Activated naive CD8-positive, alpha-beta T cell treated with anti-CD3 and anti-CD28 coated beads for 36 hours (primary cell): ENCODE results near the gene ACOT7. TPM values are rescaled to one million over a fixed set of nuclear protein-coding genes. Genes with fewer than 3 reads are reported as not detected.
"Not testable (repeated sequence)": the region's sequence is repeated elsewhere in the genome, so short reads cannot be mapped to it uniquely, and the experiment has no call there.

Experiments used
- DNase-seq: peaks from one replicate; pipeline ENCODE4 v3.0.0; 2021
- H3K27ac Mint-ChIP-seq: one replicate; pipeline ENCODE4 v1.8.0; 2022; ENCODE audit warnings: mild to moderate bottlenecking, moderate library complexity, mixed read lengths
- H3K27me3 Mint-ChIP-seq: one replicate; pipeline ENCODE4 v1.8.0; 2022; ENCODE audit warnings: mild to moderate bottlenecking, mixed read lengths
- H3K36me3 Mint-ChIP-seq: one replicate; pipeline ENCODE4 v1.8.0; 2021; ENCODE audit warnings: mild to moderate bottlenecking, mixed read lengths
- H3K4me1 Mint-ChIP-seq: one replicate; pipeline ENCODE4 v1.8.0; 2021; ENCODE audit warnings: mixed read lengths
- H3K4me3 Mint-ChIP-seq: one replicate; pipeline ENCODE4 v1.8.0; 2022; ENCODE audit warnings: mild to moderate bottlenecking, moderate library complexity, mixed read lengths
- H3K9me3 Mint-ChIP-seq: one replicate; pipeline ENCODE4 v1.8.0; 2022; ENCODE audit warnings: mixed read lengths
- total RNA-seq, 2 experiments: library from RNA; stranded (reverse); gene quantifications; one replicate each; pipeline ENCODE4 v1.2.3, GENCODE V29; 2021

ACOT7 gene
- total RNA-seq, 2 experiments from 2014 or later = 80.8 to 86.2 TPM

DNA sequence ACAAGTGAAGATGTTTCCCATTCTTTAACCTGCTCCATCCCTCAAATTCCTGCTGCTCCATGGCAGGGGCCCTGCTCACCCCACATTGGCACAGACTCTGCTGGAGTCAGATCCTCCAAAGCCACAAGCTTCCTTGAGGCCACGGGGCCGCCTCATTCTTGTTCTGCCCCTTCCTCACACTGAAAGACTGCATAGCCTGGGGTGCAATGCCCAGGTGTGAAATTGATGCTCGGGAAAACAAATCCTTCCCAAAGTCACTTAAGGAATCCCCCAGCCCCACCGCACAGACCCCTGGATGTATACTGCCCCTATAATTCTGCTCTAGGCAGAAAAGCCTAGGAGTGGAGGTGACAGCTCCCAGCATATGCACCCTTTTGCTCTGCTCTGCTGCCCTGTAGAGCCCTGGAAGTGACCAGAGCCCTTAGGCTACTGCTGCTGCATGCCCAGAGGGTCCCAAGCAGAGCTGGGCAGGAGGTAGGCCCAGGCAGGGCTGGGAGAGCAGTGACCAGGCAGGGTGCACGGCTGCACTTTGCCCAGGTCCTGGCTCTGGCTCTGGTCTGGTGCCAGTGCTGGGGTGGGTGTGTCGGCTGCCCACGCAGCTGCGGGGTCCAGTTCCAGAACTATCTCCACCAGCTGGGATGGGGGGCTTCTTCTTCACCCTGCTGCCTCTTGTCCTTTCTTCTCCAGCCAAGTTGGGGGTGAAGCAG is 24.5 kb upstream of the ACOT7 start:
- Mint-ChIP-seq H3K4me1 (peaks cover 8% of the 10 kb centered on the region), H3K4me3 (no peak overlapping the region), H3K27ac (no peak overlapping the region), H3K36me3 (no peaks in the 10 kb centered on the region), H3K27me3 (peaks cover 90% of the 10 kb centered on the region), H3K9me3 (no peaks in the 10 kb centered on the region)
- DNase-seq = no peak

DNA sequence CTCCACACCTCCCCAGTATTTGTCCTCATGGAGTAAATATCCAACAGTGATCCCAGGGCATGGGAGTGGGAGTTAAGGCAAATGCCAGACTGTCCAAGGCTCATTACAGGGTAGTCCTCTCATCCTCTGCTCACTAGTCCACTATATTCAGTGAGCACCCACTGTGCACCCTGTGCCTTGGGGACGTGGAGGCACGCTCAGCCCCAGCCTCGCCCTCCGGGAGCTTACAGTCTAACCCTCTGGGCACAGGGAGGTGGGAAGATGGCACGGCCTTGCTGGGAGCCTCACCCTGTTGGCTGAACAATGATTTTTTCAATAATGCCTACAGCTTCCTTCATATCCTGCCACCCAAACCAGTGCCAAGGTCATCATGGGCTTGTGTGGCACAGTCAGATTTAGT is 23.3 kb upstream of the ACOT7 start:
- no peaks in the 10 kb centered on the region for H3K9me3 Mint-ChIP-seq
- H3K4me3 Mint-ChIP-seq = no peak overlapping the region
- H3K27me3 Mint-ChIP-seq = peaks cover 84% of the 10 kb centered on the region
- no peaks in the 10 kb centered on the region for H3K36me3 Mint-ChIP-seq
- DNase-seq = no peak
- H3K27ac Mint-ChIP-seq = no peak overlapping the region
- H3K4me1 Mint-ChIP-seq = peaks cover 8% of the 10 kb centered on the region

DNA sequence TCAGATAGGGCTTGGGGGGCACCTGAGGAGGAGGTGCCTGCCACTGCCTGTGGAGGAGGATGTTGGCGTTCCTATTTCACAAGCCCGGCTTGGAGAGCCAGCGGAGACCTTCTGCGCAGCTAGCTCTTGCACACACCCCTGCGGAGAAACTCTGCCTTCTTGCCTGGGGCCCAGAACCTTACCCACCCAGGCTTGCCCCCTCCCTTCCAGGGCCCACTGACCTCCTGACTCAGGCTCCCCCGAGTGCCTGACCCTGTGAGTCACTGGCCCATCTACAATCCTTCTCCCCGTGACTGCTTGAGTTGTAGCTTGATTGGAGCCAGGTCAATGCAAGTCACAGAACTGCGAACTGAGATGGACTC is 22.7 kb upstream of the ACOT7 start:
- Mint-ChIP-seq H3K27ac (no peak overlapping the region), H3K4me3 (no peak overlapping the region), H3K4me1 (peaks cover 8% of the 10 kb centered on the region), H3K27me3 (peaks cover 80% of the 10 kb centered on the region), H3K36me3 (no peaks in the 10 kb centered on the region), H3K9me3 (no peaks in the 10 kb centered on the region)
- DNase-seq = no peak

DNA sequence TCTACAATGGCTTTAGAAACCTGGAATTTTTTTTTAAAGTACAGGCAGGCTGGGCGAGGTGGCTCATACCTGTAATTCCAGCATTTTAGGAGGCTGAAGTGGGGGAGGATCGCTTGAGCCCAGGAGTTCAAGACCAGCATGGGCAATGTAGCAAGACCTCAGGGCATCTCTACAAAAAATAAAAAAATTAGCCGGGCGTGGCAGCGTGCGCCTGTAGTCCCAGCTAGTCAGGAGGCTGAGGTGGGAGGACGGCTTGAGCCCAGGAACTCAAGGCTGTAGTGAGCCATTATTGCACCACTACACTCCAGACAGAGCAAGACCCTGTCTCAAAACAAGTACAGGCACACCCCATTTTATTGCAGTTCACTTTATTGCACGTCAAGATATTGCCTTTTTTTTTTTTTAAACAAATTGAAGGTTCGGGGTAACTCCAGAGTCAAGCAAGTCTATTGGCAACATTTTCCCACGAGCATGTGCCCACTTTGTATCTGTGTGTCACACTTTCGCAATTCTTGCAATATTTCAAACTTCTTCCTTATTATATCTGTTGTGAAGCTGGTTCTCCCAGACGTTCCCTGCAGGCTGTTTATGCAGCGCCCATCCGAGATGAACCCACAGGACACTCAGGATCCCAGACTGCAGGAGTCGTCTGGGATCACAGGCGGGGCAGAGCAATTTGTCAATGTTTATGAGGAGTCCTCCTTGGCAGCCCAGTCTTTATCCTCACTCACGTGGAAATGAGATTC is 21.5 kb upstream of the ACOT7 start:
- Mint-ChIP-seq H3K27ac (no peak overlapping the region), H3K36me3 (no peaks in the 10 kb centered on the region), H3K4me1 (peaks cover 8% of the 10 kb centered on the region), H3K9me3 (no peaks in the 10 kb centered on the region), H3K27me3 (peaks cover 70% of the 10 kb centered on the region), H3K4me3 (no peak overlapping the region)
- no peak for DNase-seq

DNA sequence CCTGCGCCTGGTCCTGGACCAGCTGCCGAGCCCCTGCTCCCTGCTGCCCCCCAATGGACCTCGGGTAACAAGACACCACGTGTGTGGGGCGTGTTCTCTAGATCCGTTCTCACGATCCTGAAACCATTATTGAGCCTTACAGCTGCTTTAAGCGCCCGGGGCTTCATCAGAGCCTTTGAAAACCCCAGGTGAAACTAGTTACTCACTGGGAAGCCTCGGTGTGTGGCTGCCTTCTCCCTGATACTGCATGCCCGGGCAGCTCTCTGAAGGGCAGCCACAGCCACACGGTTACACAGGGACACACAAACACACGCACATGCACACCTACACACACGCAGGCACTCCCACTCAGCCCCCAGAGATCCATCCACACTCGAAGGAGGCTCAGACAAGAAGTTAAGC is 20.9 kb upstream of the ACOT7 start:
- peaks cover 8% of the 10 kb centered on the region for H3K4me1 Mint-ChIP-seq
- H3K4me3 Mint-ChIP-seq = no peak overlapping the region
- H3K27ac Mint-ChIP-seq = no peak overlapping the region
- DNase-seq = peak; percentile 60
- no peaks in the 10 kb centered on the region for H3K9me3 Mint-ChIP-seq
- no peaks in the 10 kb centered on the region for H3K36me3 Mint-ChIP-seq
- H3K27me3 Mint-ChIP-seq = peaks cover 67% of the 10 kb centered on the region

DNA sequence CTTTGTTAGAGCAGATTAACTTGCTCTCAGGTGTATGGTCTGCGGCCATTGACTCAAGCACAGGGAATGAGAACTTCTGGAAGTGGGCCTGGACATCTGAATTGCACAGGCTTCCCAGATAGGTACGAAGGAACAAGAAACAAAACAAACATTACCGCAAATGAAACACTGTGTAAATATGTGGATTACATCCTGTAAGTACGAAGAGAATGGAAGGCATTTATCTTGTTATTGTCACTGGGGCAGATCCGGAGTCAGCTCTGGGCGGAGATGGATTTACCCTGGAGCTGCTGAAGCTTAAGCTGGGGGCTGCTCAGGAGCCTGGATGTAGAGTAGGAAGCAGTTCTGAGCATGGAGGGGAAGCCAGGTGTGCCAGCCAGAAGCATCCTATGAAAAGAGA is 19.3 kb upstream of the ACOT7 start:
- DNase-seq = no peak
- Mint-ChIP-seq H3K27me3 (peaks cover 63% of the 10 kb centered on the region), H3K27ac (no peak overlapping the region), H3K4me1 (peaks cover 7% of the 10 kb centered on the region), H3K36me3 (no peaks in the 10 kb centered on the region), H3K4me3 (no peak overlapping the region), H3K9me3 (no peaks in the 10 kb centered on the region)

DNA sequence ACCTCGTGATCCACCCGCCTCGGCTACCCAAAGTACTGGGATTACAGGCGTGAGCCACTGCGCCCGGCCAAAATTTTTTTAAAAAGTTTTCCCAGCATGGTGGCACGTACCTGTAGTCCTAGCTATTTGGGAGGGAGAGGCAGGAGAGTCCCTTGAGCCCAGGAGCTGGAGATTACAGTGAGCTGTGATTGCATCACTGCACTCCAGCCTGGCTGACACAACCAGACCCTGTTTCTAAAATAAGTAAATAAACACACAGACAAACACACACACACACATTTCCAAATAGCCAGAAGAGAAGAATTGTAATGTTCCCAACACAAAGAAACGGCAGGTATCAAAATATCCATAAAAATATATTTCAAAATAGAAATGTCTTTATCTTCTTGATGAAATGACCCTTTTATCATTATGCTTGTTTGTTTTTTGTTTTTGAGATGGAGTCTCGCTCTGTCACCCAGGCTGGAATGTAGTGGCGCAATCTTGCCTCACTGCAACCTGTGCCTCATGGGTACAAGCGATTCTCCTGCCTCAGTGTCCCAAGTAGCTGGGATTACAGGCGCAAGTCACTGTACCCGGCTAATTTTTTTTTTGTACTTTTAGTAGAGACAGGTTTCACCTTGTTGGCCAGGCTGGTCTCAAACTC is 16.8 kb upstream of the ACOT7 start:
- H3K4me3 Mint-ChIP-seq = no peak overlapping the region
- DNase-seq = no peak
- H3K27ac Mint-ChIP-seq = no peak overlapping the region
- H3K4me1 Mint-ChIP-seq = peaks cover 7% of the 10 kb centered on the region
- peaks cover 52% of the 10 kb centered on the region for H3K27me3 Mint-ChIP-seq
- H3K36me3 Mint-ChIP-seq = no peaks in the 10 kb centered on the region
- no peaks in the 10 kb centered on the region for H3K9me3 Mint-ChIP-seq

DNA sequence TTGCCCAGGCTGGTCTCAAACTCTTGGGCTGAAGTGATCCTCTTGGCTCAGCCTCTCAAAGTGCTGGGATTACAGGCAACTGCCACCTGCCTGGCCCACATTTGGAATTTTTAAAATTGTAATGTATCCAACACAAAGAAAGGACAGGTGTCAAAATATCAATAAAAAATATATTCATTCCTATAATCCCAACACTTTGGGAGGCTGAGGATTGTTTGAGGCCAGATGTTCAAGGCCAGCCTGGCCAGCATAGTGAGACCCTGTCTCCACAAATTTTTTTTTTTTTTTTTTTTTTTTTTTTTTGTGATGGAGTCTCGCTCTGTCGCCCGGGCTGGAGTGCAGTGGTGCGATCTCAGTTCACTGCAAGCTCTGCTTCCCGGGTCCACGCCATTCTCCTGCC is 16.2 kb upstream of the ACOT7 start:
- H3K4me3 Mint-ChIP-seq = no peak overlapping the region
- peaks cover 6% of the 10 kb centered on the region for H3K4me1 Mint-ChIP-seq
- no peak for DNase-seq
- no peaks in the 10 kb centered on the region for H3K9me3 Mint-ChIP-seq
- H3K27me3 Mint-ChIP-seq = peaks cover 52% of the 10 kb centered on the region
- no peaks in the 10 kb centered on the region for H3K36me3 Mint-ChIP-seq
- H3K27ac Mint-ChIP-seq = no peak overlapping the region

DNA sequence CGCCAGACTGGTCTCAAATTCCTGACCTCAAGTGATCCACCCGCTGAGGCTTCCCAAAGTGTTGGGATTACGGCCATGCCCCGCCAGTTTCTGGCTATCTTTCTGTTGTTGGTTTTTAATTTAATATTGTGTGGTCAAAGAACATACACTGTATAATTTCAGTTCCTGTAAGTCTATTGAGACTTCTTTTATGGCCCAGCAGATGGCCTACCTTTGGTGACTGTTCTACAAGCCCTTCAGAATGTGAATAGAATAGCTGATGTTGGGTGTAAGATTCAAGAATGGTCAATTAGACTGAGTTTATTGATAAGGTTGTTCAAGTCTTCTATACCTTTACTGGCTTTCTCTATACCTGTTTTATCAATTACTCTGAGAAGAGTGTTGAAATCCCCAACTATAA is 15.5 kb upstream of the ACOT7 start:
- H3K36me3 Mint-ChIP-seq = no peaks in the 10 kb centered on the region
- no peaks in the 10 kb centered on the region for H3K9me3 Mint-ChIP-seq

DNA sequence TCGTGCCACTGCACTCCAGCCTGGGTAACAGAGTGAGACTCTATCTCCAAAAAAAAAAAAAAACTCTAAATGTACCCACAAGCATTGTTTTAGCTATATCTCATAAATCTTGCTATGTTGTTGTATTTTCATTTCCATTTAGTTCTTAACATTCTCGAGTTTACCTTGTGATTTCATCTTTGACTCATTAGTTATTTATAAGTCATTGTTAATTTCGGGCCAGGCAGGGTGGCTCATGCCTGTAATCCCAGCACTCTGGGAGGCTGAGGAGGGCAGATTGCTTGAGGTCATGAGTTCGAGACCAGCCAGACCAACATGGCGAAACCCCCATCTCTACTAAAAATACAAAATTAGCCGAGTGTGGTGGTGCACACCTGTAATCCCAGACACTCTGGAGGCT is 14.5 kb upstream of the ACOT7 start:
- Mint-ChIP-seq H3K4me3 (no peak overlapping the region), H3K27ac (no peak overlapping the region), H3K36me3 (no peaks in the 10 kb centered on the region), H3K4me1 (peaks cover 3% of the 10 kb centered on the region), H3K9me3 (no peaks in the 10 kb centered on the region), H3K27me3 (peaks cover 36% of the 10 kb centered on the region)
- no peak for DNase-seq

More for the DNA sequence above, 15.5 kb upstream of the ACOT7 start:
- peaks cover 45% of the 10 kb centered on the region for H3K27me3 Mint-ChIP-seq
- H3K4me1 Mint-ChIP-seq = peaks cover 2% of the 10 kb centered on the region
- H3K27ac Mint-ChIP-seq = no peak overlapping the region
- no peak for DNase-seq
- no peak overlapping the region for H3K4me3 Mint-ChIP-seq

DNA sequence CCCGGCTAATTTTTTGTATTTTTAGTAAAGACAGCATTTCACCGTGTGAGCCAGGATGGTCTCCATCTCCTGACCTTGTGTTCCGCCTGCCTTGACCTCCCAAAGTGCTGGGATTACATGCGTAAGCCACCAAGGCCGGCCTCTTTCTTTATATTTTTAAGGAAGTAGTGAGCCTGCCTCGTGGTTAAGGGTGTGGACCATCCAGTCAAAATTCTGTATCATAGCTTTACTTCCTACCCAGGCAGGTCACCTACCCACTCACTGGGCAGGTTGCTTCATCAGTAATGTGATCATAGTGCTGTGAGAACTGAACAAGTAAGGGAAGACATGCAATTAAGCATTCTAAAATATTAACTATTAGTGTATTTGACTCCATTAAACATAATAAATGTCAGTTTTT is 8.1 kb upstream of the ACOT7 start:
- peaks cover 9% of the 10 kb centered on the region for H3K27me3 Mint-ChIP-seq
- H3K4me3 Mint-ChIP-seq = no peak overlapping the region
- no peaks in the 10 kb centered on the region for H3K36me3 Mint-ChIP-seq
- H3K27ac Mint-ChIP-seq = no peak overlapping the region
- peaks cover 3% of the 10 kb centered on the region for H3K4me1 Mint-ChIP-seq
- DNase-seq = no peak
- H3K9me3 Mint-ChIP-seq = no peaks in the 10 kb centered on the region

DNA sequence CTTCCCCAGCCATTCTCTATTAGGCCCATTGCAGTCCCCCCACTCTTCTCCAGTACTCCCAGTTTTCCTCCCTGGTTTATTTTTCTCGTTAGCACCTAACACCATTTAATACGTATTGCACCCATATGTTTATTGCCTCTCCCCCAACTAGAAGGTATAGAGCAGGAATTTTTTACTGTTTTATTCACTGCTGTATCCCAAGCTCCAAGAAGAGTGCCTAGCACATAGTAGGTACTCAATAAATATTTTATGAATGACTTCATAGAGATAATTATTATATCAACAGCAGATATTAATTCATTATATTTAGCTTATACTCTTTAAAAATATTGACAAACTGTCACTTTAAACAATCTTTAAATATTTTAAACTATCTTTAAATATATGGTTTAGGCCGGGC is 5.7 kb upstream of the ACOT7 start:
- DNase-seq = no peak
- Mint-ChIP-seq H3K9me3 (peaks cover 1% of the 10 kb centered on the region), H3K27ac (no peak overlapping the region), H3K36me3 (no peaks in the 10 kb centered on the region), H3K4me1 (peaks cover 11% of the 10 kb centered on the region), H3K4me3 (no peak overlapping the region), H3K27me3 (no peaks in the 10 kb centered on the region)

DNA sequence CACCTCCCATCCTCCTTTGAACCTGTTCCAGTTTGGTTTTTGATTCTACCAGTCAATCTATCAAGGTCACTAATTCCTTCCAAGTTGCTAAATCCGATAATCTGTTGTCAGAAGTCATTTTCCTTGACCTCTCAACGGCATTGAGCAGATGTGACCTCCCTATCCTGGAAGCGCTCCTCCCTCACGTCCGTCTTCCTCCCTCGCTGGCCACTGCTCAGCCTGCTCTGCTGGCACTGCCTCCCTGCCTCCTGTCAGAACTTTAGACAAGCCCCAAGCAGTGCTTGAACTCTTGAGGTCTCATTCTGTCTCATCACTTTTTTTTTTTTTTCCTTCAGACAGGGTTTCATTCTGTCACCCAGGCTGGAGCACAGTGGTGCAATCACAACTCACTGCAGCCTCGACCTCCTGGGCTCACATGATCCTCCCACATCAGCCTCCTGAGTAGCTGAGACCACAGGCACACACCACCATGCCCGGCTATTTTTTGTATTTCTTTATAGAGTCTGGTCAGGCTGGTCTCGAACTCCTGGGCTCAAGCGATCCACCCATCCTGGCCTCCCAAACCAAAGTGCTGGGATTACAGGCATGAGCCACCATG is 4.4 kb upstream of the ACOT7 start:
- Mint-ChIP-seq H3K4me3 (no peak overlapping the region), H3K27ac (no peak overlapping the region)

DNA sequence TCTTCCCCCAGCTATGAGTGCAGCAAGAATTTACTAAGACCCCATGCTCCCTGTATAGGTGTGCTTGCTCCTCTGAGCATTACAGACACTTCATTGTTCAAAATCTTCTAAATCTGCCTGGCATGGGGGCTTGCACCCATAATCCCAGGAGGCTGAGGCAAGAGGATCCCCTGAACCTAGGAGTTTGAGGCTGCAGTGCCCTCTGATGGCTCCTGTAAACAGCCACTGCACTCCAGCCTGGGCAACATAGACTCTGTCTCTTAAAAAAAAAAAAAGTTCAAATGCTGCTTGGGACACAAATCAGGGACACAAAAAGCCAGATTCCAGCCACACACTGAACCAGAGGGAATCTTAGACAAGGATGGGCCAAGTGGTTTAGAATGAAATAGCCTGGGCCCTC is 3.4 kb upstream of the ACOT7 start:
- no peaks in the 10 kb centered on the region for H3K27me3 Mint-ChIP-seq
- H3K36me3 Mint-ChIP-seq = peaks cover 4% of the 10 kb centered on the region
- H3K4me3 Mint-ChIP-seq = no peak overlapping the region
- H3K27ac Mint-ChIP-seq = no peak overlapping the region
- DNase-seq = no peak
- H3K9me3 Mint-ChIP-seq = peaks cover 1% of the 10 kb centered on the region
- H3K4me1 Mint-ChIP-seq = peaks cover 19% of the 10 kb centered on the region

More for the DNA sequence above, 4.4 kb upstream of the ACOT7 start:
- Mint-ChIP-seq H3K27me3 (no peaks in the 10 kb centered on the region), H3K4me1 (peaks cover 14% of the 10 kb centered on the region), H3K36me3 (no peaks in the 10 kb centered on the region), H3K9me3 (peaks cover 1% of the 10 kb centered on the region)
- no peak for DNase-seq

DNA sequence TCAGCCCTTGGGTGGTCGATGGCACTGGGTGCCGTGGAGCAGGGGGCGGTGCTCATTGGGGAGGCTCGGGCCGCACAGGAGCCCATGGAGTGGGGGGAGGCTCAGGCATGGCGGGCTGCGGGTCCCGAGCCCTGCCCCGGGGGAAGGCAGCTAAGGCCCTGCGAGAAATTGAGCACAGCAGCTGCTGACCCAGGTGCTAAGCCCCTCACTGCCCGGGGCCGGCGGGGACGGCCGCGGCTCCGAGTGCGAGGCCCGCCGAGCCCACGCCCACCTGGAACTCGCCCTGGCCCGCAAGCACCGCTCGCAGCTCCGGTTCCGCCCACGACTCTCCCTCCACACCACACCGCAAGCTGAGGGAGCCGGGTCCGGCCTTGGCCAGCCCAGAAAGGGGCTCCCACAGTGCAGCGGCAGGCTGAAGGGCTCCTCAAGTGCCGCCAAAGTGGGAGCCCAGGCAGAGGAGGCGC is 2.2 kb upstream of the ACOT7 start:
- DNase-seq, H3K27ac Mint-ChIP-seq, H3K36me3 Mint-ChIP-seq, H3K27me3 Mint-ChIP-seq, H3K4me3 Mint-ChIP-seq, H3K9me3 Mint-ChIP-seq: not testable (repeated sequence)
- peaks cover 21% of the 10 kb centered on the region for H3K4me1 Mint-ChIP-seq
